ENCODE results near the gene RCAN2.

- TF ChIP-seq REST (IDR thresholded peaks at IDR 0.05; ENCODE audit: insufficient read depth in 1 of 2, low read depth in 2 of 2, low read length in 2 of 2): no peak
- no peak for TF ChIP-seq TAF1 (IDR thresholded peaks at IDR 0.05; ENCODE audit: borderline replicate concordance, insufficient read depth, low read length)
These were observed 291.9 kb downstream of the RCAN2 start for GRCh38 chr6:46199387-46199786.

All from PFSK-1 (cell line).